DND-41 (cell line): ENCODE results near the gene UGT1A8.

Experiments
- ATAC-seq: fragments of 200-7000 bp; cut with Tn5 transposase; 3 replicates; pipeline ENCODE4 v1.9.1; 2021; ENCODE audit warnings: low read depth; ENCODE audit not compliant: insufficient read depth
- DNase-seq: peaks from one replicate; pipeline ENCODE4 v3.0.0-alpha.2; 2020
- H2AFZ ChIP-seq: 2 replicates; pipeline ENCODE4 v1.6.0; 2012; ENCODE audit warnings: low read depth, low read length
- H3K27ac ChIP-seq: 2 replicates; pipeline ENCODE4 v1.5.1; 2012; ENCODE audit warnings: low read length, inconsistent platforms
- H3K27me3 ChIP-seq: fragments of 200-600 bp; sonication (generic); 2 replicates; pipeline ENCODE4 v1.6.0; 2012; ENCODE audit warnings: low read length, mild to moderate bottlenecking, inconsistent platforms; ENCODE audit not compliant: insufficient read depth, poor library complexity
- H3K36me3 ChIP-seq: 2 replicates; pipeline ENCODE4 v1.5.1; 2012; ENCODE audit warnings: low read length, inconsistent platforms; ENCODE audit not compliant: insufficient read depth
- H3K4me1 ChIP-seq: 2 replicates; pipeline ENCODE4 v1.5.1; 2012; ENCODE audit warnings: mild to moderate bottlenecking, low read length; ENCODE audit not compliant: insufficient read depth
- H3K4me2 ChIP-seq: 2 replicates; pipeline ENCODE4 v1.6.0; 2012; ENCODE audit warnings: mild to moderate bottlenecking, moderate library complexity, low read length, inconsistent platforms; ENCODE audit not compliant: insufficient read depth
- H3K4me3 ChIP-seq, 2 experiments: fragments of 200-600 bp in 1 of 2; shearing (Covaris generic) in 1 of 2; 2 replicates each; pipeline ENCODE4 v1.5.1; 2012 to 2016; ENCODE audit warnings: inconsistent platforms in 2 of 2, low read length in 2 of 2, mild to moderate bottlenecking in 2 of 2, low read depth in 1 of 2, moderate library complexity in 1 of 2
- H3K79me2 ChIP-seq: 2 replicates; pipeline ENCODE4 v1.6.0; 2012; ENCODE audit warnings: low read length, inconsistent platforms; ENCODE audit not compliant: insufficient read depth
- H3K9ac ChIP-seq: 2 replicates; pipeline ENCODE4 v1.6.0; 2012; ENCODE audit warnings: low read depth, mild to moderate bottlenecking, inconsistent platforms, low read length, moderate library complexity
- H3K9me3 ChIP-seq: 2 replicates; pipeline ENCODE4 v1.5.1; 2012; ENCODE audit warnings: low read length, moderate library complexity, mild to moderate bottlenecking, inconsistent platforms; ENCODE audit not compliant: insufficient read depth, severe bottlenecking
- H4K20me1 ChIP-seq: 2 replicates; pipeline ENCODE4 v1.6.0; 2012; ENCODE audit warnings: low read length; ENCODE audit not compliant: insufficient read depth
- CTCF ChIP-seq: IDR thresholded peaks from 2 replicates; pipeline ENCODE4 v1.5.1; 2012; ENCODE audit warnings: borderline replicate concordance, low read length, moderate library complexity, mild to moderate bottlenecking; ENCODE audit not compliant: poor library complexity, severe bottlenecking; ENCODE audit errors: extremely low read depth
- EZH2 ChIP-seq: IDR thresholded peaks from 3 replicates; pipeline ENCODE4 v1.6.1; 2012; ENCODE audit warnings: borderline replicate concordance, low read depth, mild to moderate bottlenecking, moderate library complexity, low read length, inconsistent platforms; ENCODE audit not compliant: severe bottlenecking

Gene UGT1A8

GRCh38 chr2:233684640-233685039 is 67.2 kb downstream of the UGT1A8 start:
- DNase-seq (no peak), ATAC-seq (no peak)
- TF ChIP-seq CTCF (no peak), EZH2 (no peak)
- Histone ChIP-seq H3K27ac (no peak overlapping the region), H3K9ac (no peak overlapping the region), H3K4me1 (no peaks in the 10 kb centered on the region), H3K27me3 (no peaks in the 10 kb centered on the region), H3K4me3 (no peak overlapping the region), H4K20me1 (no peaks in the 10 kb centered on the region), H3K79me2 (no peaks in the 10 kb centered on the region), H3K36me3 (no peaks in the 10 kb centered on the region), H3K4me2 (no peak overlapping the region), H2AFZ (no peak overlapping the region), H3K9me3 (no peaks in the 10 kb centered on the region)

GRCh38 chr2:233686928-233687327 is 69.5 kb downstream of the UGT1A8 start:
- H3K9ac ChIP-seq: no peak overlapping the region
- H3K4me3 ChIP-seq: no peak overlapping the region
- TF ChIP-seq CTCF (no peak), EZH2 (no peak)
- H3K4me2 ChIP-seq: no peak overlapping the region
- no peaks in the 10 kb centered on the region for H3K79me2 ChIP-seq
- no peak overlapping the region for H3K27ac ChIP-seq
- H3K36me3 ChIP-seq: no peaks in the 10 kb centered on the region
- H3K27me3 ChIP-seq: peaks cover 5% of the 10 kb centered on the region
- DNase-seq (no peak), ATAC-seq (no peak)
- no peaks in the 10 kb centered on the region for H4K20me1 ChIP-seq
- no peaks in the 10 kb centered on the region for H3K9me3 ChIP-seq
- H2AFZ ChIP-seq: no peak overlapping the region
- no peaks in the 10 kb centered on the region for H3K4me1 ChIP-seq

- H3K27ac ChIP-seq: no peak overlapping the region
- no peak for ATAC-seq
Measured at GRCh38 chr2:233688341-233688740, 70.9 kb downstream of the UGT1A8 start.

More at GRCh38 chr2:233688341-233688740, 70.9 kb downstream of the UGT1A8 start:
- DNase-seq: no peak
- H4K20me1 ChIP-seq: no peaks in the 10 kb centered on the region
- no peak overlapping the region for H3K4me2 ChIP-seq
- H3K4me3 ChIP-seq: no peak overlapping the region
- no peaks in the 10 kb centered on the region for H3K4me1 ChIP-seq
- no peaks in the 10 kb centered on the region for H3K36me3 ChIP-seq
- H3K79me2 ChIP-seq: no peaks in the 10 kb centered on the region
- TF ChIP-seq CTCF (no peak), EZH2 (no peak)
- no peak overlapping the region for H2AFZ ChIP-seq
- H3K27me3 ChIP-seq: peaks cover 10% of the 10 kb centered on the region
- no peak overlapping the region for H3K9ac ChIP-seq
- no peaks in the 10 kb centered on the region for H3K9me3 ChIP-seq
